ENCODE results near the gene ANKH. TPM values are rescaled to one million over a fixed set of nuclear protein-coding genes. Genes with fewer than 3 reads are reported as not detected.

The ANKH gene
- total RNA-seq, 1 experiment from 2014 or later = 81.4 TPM

DNA sequence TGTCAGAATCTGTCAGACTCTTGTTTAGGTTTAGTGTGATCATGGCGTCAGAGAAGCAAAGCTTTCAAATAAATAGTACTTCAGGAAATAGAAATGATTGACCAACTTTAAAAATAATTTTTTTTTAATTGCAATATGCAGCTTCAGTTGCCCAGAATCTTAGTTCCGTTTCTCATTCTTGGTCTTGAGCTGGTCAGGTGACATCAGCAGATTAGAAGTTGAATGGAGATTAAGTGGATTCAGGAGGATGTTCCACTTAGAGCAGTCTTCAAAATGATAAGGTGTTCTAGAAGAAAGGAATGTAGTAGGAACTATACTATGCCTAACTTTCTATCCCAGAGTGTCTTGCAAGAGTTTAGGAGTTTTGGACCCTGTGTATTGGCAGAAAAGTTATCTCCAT lies 176.4 kb downstream of the ANKH start:
- intact Hi-C loops (cut with micrococcal nuclease; ENCODE audit: unreplicated experiment) = no loop called here
- Histone ChIP-seq H3K27ac (no peak overlapping the region), H3K36me3 (ENCODE audit: low read depth) (peaks cover 43% of the 10 kb centered on the region), H3K9me3 (ENCODE audit: insufficient read depth, low read depth) (no peaks in the 10 kb centered on the region), H4K20me1 (ENCODE audit: insufficient read depth) (peaks cover 6% of the 10 kb centered on the region; the same call in 1 of the 2 replicates), H3K4me3 (no peak overlapping the region), H3K4me2 (no peak overlapping the region), H3K79me2 (ENCODE audit: low read depth) (no peaks in the 10 kb centered on the region), H3F3A (ENCODE audit: insufficient read depth, low read depth) (no peaks in the 10 kb centered on the region), H3K27me3 (ENCODE audit: insufficient read depth, low read depth) (no peaks in the 10 kb centered on the region), H3K4me1 (replicated peaks; ENCODE audit: insufficient read depth) (no peaks in the 10 kb centered on the region), H3K9me2 (ENCODE audit: insufficient read depth) (no peaks in the 10 kb centered on the region), H2AFZ (no peak overlapping the region)
- DNase-seq = no peak
- ChIA-PET CTCF (no interaction called here), POLR2A (ENCODE audit: unreplicated experiment) (no interaction called here)
- no peak for TF ChIP-seq EZH2 (IDR thresholded peaks at IDR 0.05; ENCODE audit: low read depth)
- TF ChIP-seq, protein P1, sequence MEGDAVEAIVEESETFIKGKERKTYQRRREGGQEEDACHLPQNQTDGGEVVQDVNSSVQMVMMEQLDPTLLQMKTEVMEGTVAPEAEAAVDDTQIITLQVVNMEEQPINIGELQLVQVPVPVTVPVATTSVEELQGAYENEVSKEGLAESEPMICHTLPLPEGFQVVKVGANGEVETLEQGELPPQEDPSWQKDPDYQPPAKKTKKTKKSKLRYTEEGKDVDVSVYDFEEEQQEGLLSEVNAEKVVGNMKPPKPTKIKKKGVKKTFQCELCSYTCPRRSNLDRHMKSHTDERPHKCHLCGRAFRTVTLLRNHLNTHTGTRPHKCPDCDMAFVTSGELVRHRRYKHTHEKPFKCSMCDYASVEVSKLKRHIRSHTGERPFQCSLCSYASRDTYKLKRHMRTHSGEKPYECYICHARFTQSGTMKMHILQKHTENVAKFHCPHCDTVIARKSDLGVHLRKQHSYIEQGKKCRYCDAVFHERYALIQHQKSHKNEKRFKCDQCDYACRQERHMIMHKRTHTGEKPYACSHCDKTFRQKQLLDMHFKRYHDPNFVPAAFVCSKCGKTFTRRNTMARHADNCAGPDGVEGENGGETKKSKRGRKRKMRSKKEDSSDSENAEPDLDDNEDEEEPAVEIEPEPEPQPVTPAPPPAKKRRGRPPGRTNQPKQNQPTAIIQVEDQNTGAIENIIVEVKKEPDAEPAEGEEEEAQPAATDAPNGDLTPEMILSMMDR (conservative IDR thresholded peaks at IDR 0.05) = no peak
- no TSS peak for BruUV-seq (replicated peaks)

DNA sequence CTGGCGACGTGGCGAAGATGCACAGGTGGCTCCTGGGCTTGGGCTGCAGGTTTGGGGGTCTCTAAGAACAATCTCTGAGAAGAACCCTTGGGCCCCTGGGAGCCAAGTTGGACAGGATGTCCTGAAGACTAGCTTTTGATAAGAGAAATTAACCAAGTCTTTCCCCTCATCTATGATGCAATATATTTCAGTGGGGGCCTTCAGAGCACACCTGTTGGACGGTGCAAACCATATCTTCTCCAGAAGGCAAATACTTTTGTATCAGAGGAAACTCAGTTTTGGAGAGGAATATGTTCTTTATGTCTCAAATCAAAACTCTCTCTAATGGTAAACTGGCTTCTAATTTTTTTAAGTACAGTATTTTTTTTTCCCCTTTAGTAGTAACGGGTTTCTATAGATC lies 178.5 kb downstream of the ANKH start:
- no TSS peak for BruUV-seq (replicated peaks)
- CTCF ChIA-PET = no interaction called here

DNA sequence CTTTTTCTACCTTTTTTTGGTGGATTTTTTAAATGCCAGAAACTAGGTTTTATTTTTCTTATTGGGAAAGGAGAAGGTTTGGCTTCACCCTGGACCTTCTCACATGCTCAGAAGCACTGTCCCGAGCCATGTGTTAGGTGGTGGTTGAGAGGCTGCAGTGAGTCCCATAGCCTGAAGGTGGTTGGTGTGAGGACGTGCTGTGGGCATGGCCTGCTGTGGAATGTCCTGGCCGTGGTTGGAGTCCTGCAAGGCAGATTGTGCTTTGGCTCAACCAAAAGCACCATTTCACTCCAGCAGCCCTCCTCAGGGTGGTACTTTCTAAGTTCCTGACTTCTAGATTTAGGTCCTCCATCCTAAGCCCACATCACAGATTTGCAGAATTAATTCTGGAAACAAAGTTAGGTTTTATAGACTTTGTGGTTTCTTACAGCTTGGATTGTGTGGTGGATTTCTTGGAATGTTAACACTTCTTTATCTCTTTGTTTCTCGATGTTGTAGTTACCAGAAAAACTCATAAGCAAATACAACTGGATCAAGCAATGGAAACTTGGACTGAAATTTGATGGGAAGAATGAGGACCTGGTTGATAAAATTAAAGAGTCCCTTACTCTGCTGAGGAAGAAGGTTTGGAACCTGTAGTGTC lies 184.4 kb downstream of the ANKH start:
- Histone ChIP-seq H4K20me1 (ENCODE audit: insufficient read depth) (peaks cover 17% of the 10 kb centered on the region), H2AFZ (no peak overlapping the region), H3K27ac (no peak overlapping the region), H3K4me1 (replicated peaks; ENCODE audit: insufficient read depth) (no peaks in the 10 kb centered on the region), H3K4me3 (no peak overlapping the region), H3K9me2 (ENCODE audit: insufficient read depth) (no peaks in the 10 kb centered on the region), H3F3A (ENCODE audit: insufficient read depth, low read depth) (no peaks in the 10 kb centered on the region), H3K79me2 (ENCODE audit: low read depth) (no peaks in the 10 kb centered on the region), H3K27me3 (ENCODE audit: insufficient read depth, low read depth) (no peaks in the 10 kb centered on the region), H3K36me3 (ENCODE audit: low read depth) (peaks cover 60% of the 10 kb centered on the region), H3K4me2 (no peak overlapping the region), H3K9me3 (ENCODE audit: insufficient read depth, low read depth) (no peaks in the 10 kb centered on the region)
- intact Hi-C loops (cut with micrococcal nuclease; ENCODE audit: unreplicated experiment) = loop anchor here (5.0 kb wide), 1 partner anchor 260 kb away; no protein-coding TSS in a partner anchor
- CTCF ChIA-PET = interaction anchor here (1.0 kb wide), 1 partner anchor 328 kb away, joined by 3 read pairs; no protein-coding TSS in a partner anchor
- POLR2A ChIA-PET (ENCODE audit: unreplicated experiment) = no interaction called here
- no TSS peak for BruUV-seq (replicated peaks)
- no peak for DNase-seq
- TF ChIP-seq, protein P1 (conservative IDR thresholded peaks at IDR 0.05) = no peak
- TF ChIP-seq EZH2 (IDR thresholded peaks at IDR 0.05; ENCODE audit: low read depth) = no peak

More for the DNA sequence above, 178.5 kb downstream of the ANKH start:
- no peaks in the 10 kb centered on the region for H3K9me2 ChIP-seq (ENCODE audit: insufficient read depth)
- H3K4me2 ChIP-seq = no peak overlapping the region
- no peaks in the 10 kb centered on the region for H3K79me2 ChIP-seq (ENCODE audit: low read depth)
- H3K36me3 ChIP-seq (ENCODE audit: low read depth) = peaks cover 62% of the 10 kb centered on the region
- intact Hi-C loops (cut with micrococcal nuclease; ENCODE audit: unreplicated experiment) = no loop called here
- no peak overlapping the region for H3K4me3 ChIP-seq
- H3K27ac ChIP-seq = no peak overlapping the region
- no peaks in the 10 kb centered on the region for H3K27me3 ChIP-seq (ENCODE audit: insufficient read depth, low read depth)
- no peaks in the 10 kb centered on the region for H3F3A ChIP-seq (ENCODE audit: insufficient read depth, low read depth)
- H3K4me1 ChIP-seq (replicated peaks; ENCODE audit: insufficient read depth) = no peaks in the 10 kb centered on the region
- H4K20me1 ChIP-seq (ENCODE audit: insufficient read depth) = peaks cover 6% of the 10 kb centered on the region; the same call in 1 of the 2 replicates
- H2AFZ ChIP-seq = no peak overlapping the region
- TF ChIP-seq, protein P1 (conservative IDR thresholded peaks at IDR 0.05) = no peak
- no peak for TF ChIP-seq EZH2 (IDR thresholded peaks at IDR 0.05; ENCODE audit: low read depth)
- POLR2A ChIA-PET (ENCODE audit: unreplicated experiment) = no interaction called here
- H3K9me3 ChIP-seq (ENCODE audit: insufficient read depth, low read depth) = no peaks in the 10 kb centered on the region
- DNase-seq = no peak
